K562 (cell line): ENCODE data around the gene ENDOV. TPM values are rescaled to one million over a fixed set of nuclear protein-coding genes. Genes with fewer than 3 reads are reported as not detected.

ENCODE experiments used
- BCOR ChIP-seq: fragments of 450-650 bp; IDR thresholded peaks from 2 replicates; pipeline ENCODE4 v1.6.1; 2016
- HOXB6 ChIP-seq: fragments of 250-450 bp; sonication (Bioruptor Pico); IDR thresholded peaks from 2 replicates; pipeline ENCODE4 v1.5.1; 2022; ENCODE audit warnings: mild to moderate bottlenecking, borderline replicate concordance
- XRCC3 ChIP-seq: fragments of 450-650 bp; IDR thresholded peaks from 2 replicates; pipeline ENCODE4 v1.6.1; 2017; ENCODE audit warnings: mild to moderate bottlenecking, moderate library complexity
- ZBTB33 ChIP-seq: sonication (generic); formaldehyde crosslinking; IDR thresholded peaks from 2 replicates; pipeline ENCODE4 v1.8.1; 2023; ENCODE audit warnings: mild to moderate bottlenecking, missing genetic modification reagents
- ZBTB9 ChIP-seq: fragments of 450-650 bp; formaldehyde crosslinking; IDR thresholded peaks from 2 replicates; pipeline ENCODE4 v1.4.0; 2020; ENCODE audit warnings: mild to moderate bottlenecking, moderate library complexity
- ZNF583 ChIP-seq: fragments of 250-450 bp; sonication (Bioruptor Pico); IDR thresholded peaks from 2 replicates; pipeline ENCODE4 v1.4.0; 2020
- ZNF830 ChIP-seq: fragments of 250-450 bp; sonication (Bioruptor Pico); IDR thresholded peaks from 2 replicates; pipeline ENCODE4 v1.5.0; 2021; ENCODE audit warnings: mild to moderate bottlenecking
- polyA plus RNA-seq, 8 experiments: library from polyadenylated mRNA; depleted of rRNA in 4 of 8; stranded (reverse) in 5 of 8; unstranded in 3 of 8; fragments of >200 nt; fragmentation: Nextera tagmentation in 2 of 8; fragmentation: Illumina TruSeq in 1 of 8; extraction: Ambion mirVana in 2 of 8; extraction: Trizol in 1 of 8; gene quantifications; 2 replicates each; pipeline versions ENCODE4 v1.2.1 to v1.2.3, GENCODE V29; 2011 to 2014; ENCODE audit warnings: inconsistent platforms in 1 of 8, missing spikeins in 1 of 8
- total RNA-seq, 7 experiments: library from RNA; depleted of rRNA in 6 of 7; stranded (reverse); fragments of >200 nt in 6 of 7; fragmentation: Illumina TruSeq in 2 of 7; extraction: Trizol in 2 of 7; gene quantifications; 2 replicates each; pipeline versions ENCODE4 v1.2.1 to v1.2.3, GENCODE V29; 2011 to 2021; ENCODE audit warnings: low replicate concordance in 1 of 7

Gene ENDOV
- total and polyA plus RNA-seq, 9 of the 15 experiments (the other 6 are each of a cell fraction or from before 2014, with no cell fraction given) = 1.2 to 8.2 (median 3.7) TPM

GRCh38 chr17:80449194-80449929 lies 34.4 kb downstream of the ENDOV start (continued):
- TF ChIP-seq ZBTB33 (CRISPR knock-in tag) (no peak), HOXB6 (CRISPR knock-in tag) (no peak), ZNF583 (no peak), BCOR (no peak), ZNF830 (no peak), ZBTB9 (no peak), XRCC3 (no peak)
